RKO (cell line): ENCODE results near the gene MAGIX.
A peak's percentile ranks its signal among the peaks of the same experiment; 100 is the strongest.

Source experiments
- DNase-seq: peaks from one replicate; pipeline ENCODE4 v3.0.0-alpha.2; 2016; ENCODE audit warnings: low spot score

Gene MAGIX

GRCh38 chrX:49184294-49185281, 22.0 kb downstream of the MAGIX start:
- DNase-seq: peak; percentile 91

DNA sequence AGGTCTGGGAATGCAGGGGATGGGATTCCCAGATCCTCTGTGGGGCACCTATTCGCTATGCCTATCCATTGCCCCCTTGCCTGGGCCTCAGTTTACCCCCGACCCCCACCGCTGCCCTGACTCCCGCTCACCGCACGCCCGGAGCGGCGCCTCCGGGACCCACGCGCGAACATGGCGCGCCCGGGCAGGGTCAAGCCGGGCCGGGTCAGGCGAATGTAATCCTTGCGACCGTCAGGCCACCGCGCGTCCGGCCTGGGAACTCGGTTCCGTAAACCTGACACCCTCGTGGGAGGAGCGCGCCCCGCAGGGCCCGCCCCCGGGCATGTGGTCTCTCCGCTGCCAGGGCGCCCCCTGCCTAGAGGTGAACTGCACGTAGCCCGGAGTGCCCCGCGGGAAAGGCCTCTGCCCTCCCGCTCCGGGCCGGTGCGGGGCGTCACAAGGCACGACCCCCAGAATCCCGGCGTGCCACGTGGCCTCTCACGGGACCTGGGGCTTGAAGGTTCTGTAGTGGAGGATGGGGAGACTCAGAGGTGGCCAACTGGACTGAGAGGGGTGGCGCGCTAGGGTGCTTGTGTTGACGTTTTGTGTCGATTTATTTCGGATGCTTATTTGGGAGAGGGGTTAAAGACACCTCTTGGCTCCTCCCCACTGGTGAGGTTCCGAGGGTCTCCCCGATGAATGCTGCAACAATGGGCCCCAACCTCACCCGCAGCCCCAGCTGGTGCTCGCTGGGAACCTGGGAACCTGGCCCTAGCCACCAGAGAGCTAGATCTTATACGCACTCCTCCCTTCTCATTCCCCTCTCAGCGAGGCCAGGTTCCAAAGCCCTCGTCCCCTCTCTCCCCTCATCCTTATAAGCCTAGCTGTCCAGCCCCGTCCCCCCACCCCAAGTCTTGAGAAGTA, 23.8 kb downstream of the MAGIX start, which contains the start of gene PRICKLE3:
Gene PRICKLE3, minus strand, starts transcription at position 249 of the 903 bp plus-strand sequence. Its CDS starts 76 bp downstream, at position 173.
- DNase-seq: peak; percentile 81

GRCh38 chrX:49187028-49187394, 24.5 kb downstream of the MAGIX start:
- no peak for DNase-seq

DNA sequence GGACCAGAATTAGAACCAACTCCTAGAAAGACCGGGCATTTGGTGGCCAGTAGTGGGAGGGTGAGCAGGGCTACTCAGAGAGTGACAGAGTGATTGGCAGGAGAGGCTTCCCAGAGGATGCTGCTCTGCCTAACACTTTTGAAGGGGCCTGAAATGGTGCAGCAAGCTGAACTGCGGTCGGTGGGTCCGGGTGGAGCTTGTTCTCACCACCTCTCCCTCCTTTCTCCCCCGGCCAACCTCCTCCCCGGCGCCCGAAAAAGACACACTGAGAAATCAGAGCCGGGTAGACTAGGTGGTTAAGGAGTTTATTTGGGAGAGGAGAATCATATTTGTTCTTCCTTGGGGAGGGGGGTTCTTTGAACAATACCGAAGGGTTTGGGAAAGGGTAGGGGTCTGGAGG, 25.0 kb downstream of the MAGIX start:
- no peak for DNase-seq

- no peak for DNase-seq
These were observed 26.0 kb downstream of the MAGIX start for GRCh38 chrX:49188468-49189076.

DNA sequence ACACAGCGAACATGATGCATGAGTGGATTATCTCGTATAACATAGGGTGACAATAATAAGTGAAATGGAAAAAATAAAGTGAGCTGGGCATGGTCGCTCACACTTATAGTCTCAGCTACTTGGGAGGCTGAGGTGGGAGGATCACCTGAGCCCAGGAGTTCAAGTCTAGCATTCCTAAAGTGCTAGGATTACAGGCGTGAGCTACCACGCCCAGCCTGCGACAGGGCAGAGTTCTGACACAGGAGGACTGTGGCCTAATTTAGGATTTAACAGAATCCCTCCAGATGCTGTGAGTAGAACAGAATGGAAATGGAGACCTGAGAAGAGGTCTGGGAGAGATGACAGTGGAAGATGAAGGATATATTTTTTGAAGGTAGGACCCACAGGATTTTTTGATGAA, 27.0 kb downstream of the MAGIX start:
- no peak for DNase-seq

- peak; percentile 99 for DNase-seq
These were observed 28.4 kb downstream of the MAGIX start for GRCh38 chrX:49190821-49191573.

DNA sequence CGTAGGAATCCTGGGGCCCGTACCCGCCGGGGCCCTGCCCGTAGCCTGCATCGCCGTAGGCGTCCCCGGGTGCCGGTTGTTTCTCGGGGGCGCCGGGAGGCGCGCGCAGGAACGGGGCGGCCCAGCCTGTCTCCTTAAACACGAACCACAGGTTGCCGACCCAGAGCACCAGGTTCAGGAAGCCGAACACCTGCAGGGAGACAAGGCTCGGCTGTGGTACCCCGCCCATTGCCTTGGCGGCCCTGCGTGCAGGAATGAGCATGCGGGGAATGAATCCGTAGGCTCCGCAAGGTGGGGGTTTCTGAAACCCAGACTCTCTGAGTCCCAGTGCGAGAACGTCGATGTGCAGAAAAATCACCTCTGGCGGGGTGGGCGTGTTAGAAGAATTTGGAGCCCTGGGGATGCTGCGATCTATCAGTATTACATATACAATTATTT, 29.0 kb downstream of the MAGIX start:
- DNase-seq: no peak

- DNase-seq: no peak
These were observed 30.3 kb downstream of the MAGIX start for GRCh38 chrX:49192722-49193328.

GRCh38 chrX:49193542-49193964, 31.0 kb downstream of the MAGIX start:
- no peak for DNase-seq

GRCh38 chrX:49197543-49198087, 35.1 kb downstream of the MAGIX start:
- no peak for DNase-seq

DNA sequence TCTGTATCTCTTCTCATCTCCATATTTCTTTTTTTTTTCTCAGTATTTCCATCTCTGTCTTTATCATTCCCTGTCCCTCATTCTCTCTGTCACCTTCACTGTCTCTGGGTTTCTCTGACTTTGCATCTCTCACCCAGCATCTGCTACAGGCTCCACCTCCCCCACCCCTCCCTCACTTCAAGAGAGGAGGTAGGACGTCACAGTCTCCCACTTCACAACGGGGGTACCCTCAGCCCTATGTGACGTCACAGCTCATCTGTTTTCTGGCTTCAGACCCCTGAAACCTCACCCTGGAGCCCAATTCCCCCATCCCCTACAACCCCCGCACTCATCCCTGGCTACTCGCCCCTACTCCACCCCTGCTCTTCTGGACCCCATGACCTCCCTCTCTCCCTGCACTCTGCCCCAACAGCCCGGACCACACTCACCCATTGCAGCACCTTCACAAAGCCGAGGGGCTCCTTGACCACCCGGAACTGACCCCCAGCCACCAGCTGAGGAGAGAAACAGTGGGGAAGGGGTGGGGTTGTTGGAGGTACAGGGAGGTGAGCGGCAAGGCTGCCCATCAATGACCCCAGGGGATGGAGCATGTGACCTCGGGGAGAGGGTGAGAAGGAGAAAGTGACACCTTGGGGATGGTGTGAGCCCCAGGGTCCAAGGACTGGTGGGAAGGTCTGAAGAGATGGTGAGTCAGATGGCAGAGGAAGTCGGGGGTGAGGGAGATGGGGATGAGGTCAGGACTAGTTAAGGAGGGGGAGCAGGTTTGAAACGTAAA, 36.2 kb downstream of the MAGIX start:
- no peak for DNase-seq

DNA sequence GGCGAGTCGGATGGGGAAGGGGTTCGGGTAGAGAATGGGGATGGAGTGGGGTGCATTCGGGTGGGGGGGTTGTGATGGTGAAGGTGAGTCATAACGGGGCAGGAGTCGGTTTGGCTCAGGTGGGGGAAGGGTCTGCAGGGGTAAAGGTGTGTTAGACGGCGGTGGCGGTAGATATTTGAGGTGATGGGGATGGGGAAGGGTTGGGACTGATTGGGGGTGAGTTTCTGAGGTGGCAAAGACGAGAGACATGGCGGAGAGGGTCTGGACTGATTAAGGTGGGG, 36.7 kb downstream of the MAGIX start:
- no peak for DNase-seq

DNA sequence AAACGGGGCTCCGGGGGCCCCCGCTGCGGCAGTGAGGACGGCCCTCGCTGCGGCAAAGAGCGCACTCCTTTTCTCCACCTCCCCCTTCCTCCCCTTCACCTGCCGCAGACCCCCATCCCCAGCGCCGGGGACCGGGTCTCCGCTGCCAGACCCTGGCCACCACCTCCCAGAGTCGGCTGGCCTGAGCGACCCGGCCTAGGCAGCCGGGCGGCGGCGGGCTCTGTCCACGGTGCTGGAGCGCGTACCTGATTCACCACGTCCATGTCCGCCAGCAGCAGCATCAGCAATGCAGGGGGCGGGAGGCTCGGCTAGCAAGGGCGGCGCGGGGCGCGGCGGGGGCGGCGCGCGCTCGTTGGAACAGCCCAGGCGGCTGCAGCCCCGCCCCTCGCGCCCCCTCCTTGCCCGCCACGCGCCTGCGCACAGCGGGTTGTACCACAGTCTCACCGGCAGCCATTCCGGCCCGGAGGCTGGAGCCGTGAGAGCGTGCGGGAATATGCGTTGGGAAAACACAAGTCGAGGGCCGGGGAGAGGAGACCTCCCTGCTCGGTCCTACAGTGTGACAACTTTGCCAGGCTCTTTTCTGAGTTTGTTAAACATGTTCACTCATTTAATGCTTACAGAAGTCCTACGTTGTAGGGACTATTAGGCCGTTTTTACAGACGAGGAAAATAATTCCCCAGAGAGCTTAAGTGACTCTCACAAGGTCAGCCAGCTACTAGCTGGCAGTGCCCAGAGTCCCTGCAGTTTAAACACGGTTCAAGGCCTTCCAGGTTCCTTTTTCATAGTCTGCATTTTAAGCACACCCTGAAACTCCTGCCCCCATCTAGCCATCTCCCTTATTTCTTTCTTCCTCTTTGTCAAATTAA, 37.6 kb downstream of the MAGIX start, which contains the start of gene SYP:
Gene SYP, minus strand, starts transcription at position 288 of the 866 bp plus-strand sequence. Its CDS starts 7 bp downstream, at position 281.
- DNase-seq: peak; percentile 86

GRCh38 chrX:49202022-49202421, 39.5 kb downstream of the MAGIX start:
- no peak for DNase-seq

GRCh38 chrX:49203536-49203935, 41.0 kb downstream of the MAGIX start:
- no peak for DNase-seq

DNA sequence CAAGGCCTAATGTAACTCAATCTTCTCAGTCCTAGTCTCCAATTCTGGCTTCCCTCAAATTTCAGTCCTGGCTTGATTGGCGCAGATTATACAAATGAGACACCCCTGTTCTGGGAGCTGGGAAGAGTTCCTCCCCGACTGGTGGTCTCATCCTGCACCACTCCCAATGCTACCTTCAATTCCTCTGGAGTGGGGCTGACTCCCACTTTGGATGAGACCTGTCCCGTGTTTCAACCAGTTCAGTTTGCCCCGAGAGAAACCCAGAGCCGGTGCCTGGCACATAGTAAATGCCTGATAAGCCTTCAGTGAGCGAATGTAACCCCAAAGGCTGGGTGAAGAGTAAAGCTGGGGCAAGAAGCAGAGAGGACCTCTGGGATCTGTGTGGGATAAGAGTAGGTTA, 41.5 kb downstream of the MAGIX start:
- no peak for DNase-seq

GRCh38 chrX:49204709-49205108, 42.2 kb downstream of the MAGIX start:
- DNase-seq: no peak

GRCh38 chrX:49205443-49205842, 42.9 kb downstream of the MAGIX start:
- no peak for DNase-seq
